HG03175 (cell line): ENCODE data around the gene CYLD.

Source experiments
- ATAC-seq: cut with Tn5 transposase; IDR thresholded peaks from one replicate; pipeline ENCODE4 v1.9.1; 2021; ENCODE audit warnings: mild to moderate bottlenecking, moderate library complexity; ENCODE audit not compliant: unreplicated experiment

The CYLD gene

GRCh38 chr16:50814541-50814940 lies 72.7 kb downstream of the CYLD start:
- ATAC-seq: no peak

- no peak for ATAC-seq
Measured at GRCh38 chr16:50815382-50815781, 73.5 kb downstream of the CYLD start.

GRCh38 chr16:50816901-50817555 lies 75.1 kb downstream of the CYLD start:
- ATAC-seq: no peak

- ATAC-seq: no peak
Measured at GRCh38 chr16:50818380-50818779, 76.5 kb downstream of the CYLD start.

GRCh38 chr16:50819706-50820105 lies 77.8 kb downstream of the CYLD start:
- ATAC-seq: no peak

GRCh38 chr16:50820225-50820624 lies 78.3 kb downstream of the CYLD start:
- no peak for ATAC-seq

GRCh38 chr16:50821586-50821985 lies 79.7 kb downstream of the CYLD start:
- no peak for ATAC-seq

GRCh38 chr16:50822671-50823070 lies 80.8 kb downstream of the CYLD start:
- ATAC-seq: no peak

- ATAC-seq: no peak
Measured at GRCh38 chr16:50826797-50827316, 85.0 kb downstream of the CYLD start.

GRCh38 chr16:50828164-50828702 lies 86.3 kb downstream of the CYLD start:
- ATAC-seq: no peak

GRCh38 chr16:50830698-50831097 lies 88.8 kb downstream of the CYLD start:
- ATAC-seq: no peak

- no peak for ATAC-seq
Measured at GRCh38 chr16:50831751-50832150, 89.9 kb downstream of the CYLD start.

GRCh38 chr16:50833929-50834328 lies 92.0 kb downstream of the CYLD start:
- no peak for ATAC-seq

- ATAC-seq: no peak
Measured at GRCh38 chr16:50834701-50835100, 92.8 kb downstream of the CYLD start.

- ATAC-seq: no peak
Measured at GRCh38 chr16:50835358-50836060, 93.6 kb downstream of the CYLD start.

GRCh38 chr16:50836121-50836621 lies 94.3 kb downstream of the CYLD start:
- ATAC-seq: no peak

GRCh38 chr16:50837324-50837723 lies 95.4 kb downstream of the CYLD start:
- ATAC-seq: no peak

GRCh38 chr16:50838165-50838564 lies 96.3 kb downstream of the CYLD start:
- ATAC-seq: no peak

GRCh38 chr16:50838885-50839284 lies 97.0 kb downstream of the CYLD start:
- no peak for ATAC-seq

- no peak for ATAC-seq
Measured at GRCh38 chr16:50839356-50839755, 97.5 kb downstream of the CYLD start.

- ATAC-seq: no peak
Measured at GRCh38 chr16:50839920-50840729, 98.2 kb downstream of the CYLD start.
